Left lobe of liver (tissue), 2 donors: ENCODE measurements around the gene NTN4. TPM values are rescaled to one million over a fixed set of nuclear protein-coding genes. Genes with fewer than 3 reads are reported as not detected.
"Not testable (repeated sequence)": the region's sequence is repeated elsewhere in the genome, so short reads cannot be mapped to it uniquely, and the experiment has no call there.

Experiments used
- ATAC-seq: fragments of 200-7000 bp; cut with Tn5 transposase; one replicate; pipeline ENCODE4 v1.9.1; 2020; ENCODE audit warnings: mild to moderate bottlenecking, moderate library complexity
- DNase-seq: peaks from one replicate; pipeline ENCODE4 v3.0.0-alpha.2; 2020; ENCODE audit warnings: low spot score
- total RNA-seq: library from RNA; stranded (reverse); gene quantifications from one replicate; pipeline ENCODE4 v1.2.1, GENCODE V29; 2021
- donor health status: DM: no; HTN: no; CAD: no; lungs with moderate emphysema.
- donor health status: DM: no; HTN: yes; CAD: no.

Gene NTN4
- total RNA-seq, 1 donor from 2014 or later: 20.7 TPM

DNA sequence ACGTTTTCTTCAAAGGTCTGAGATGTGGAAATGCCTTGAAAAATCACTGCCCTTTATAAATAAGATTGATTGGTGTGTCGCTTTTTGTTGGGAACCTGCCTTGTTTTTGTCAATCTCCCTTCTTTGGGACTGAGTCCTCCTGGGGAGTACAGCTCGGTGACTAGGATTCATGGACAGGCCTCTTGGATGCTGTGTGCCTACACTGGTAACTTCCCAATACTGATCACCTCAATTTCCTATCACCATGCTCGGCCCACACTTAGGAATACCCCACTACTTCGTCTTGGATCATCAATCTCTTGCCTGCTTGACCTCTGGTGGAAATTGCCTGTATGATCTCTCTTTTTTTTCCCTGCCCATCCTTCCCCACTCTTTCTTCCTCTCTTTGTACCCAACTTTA is 34.2 kb downstream of the NTN4 start:
- DNase-seq (no peak), ATAC-seq (no peak)

- DNase-seq: no peak
- no peak for ATAC-seq
These were observed 35.2 kb downstream of the NTN4 start for GRCh38 chr12:95755261-95755865.

- not testable (repeated sequence) for DNase-seq, ATAC-seq
These were observed 44.5 kb downstream of the NTN4 start for GRCh38 chr12:95746062-95746461.

DNA sequence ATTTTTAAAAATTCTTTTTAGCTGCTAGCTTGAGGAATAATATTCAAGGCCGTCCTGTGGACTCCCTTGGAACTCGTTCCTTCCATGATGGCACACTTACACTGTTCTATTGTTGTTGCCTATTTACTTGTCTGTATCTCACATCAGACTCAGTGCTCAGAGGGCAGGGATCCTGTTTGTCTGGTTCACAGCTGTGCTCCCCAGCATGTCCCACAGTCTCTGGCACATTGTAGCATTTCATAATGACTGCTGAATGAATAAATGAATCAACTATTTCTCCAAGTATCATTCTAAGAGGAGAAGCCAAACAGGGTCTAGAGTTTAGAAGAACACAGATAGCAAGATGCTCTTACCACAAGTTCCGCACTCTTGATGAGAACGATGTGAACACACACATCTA is 48.0 kb downstream of the NTN4 start:
- DNase-seq: no peak
- no peak for ATAC-seq

DNA sequence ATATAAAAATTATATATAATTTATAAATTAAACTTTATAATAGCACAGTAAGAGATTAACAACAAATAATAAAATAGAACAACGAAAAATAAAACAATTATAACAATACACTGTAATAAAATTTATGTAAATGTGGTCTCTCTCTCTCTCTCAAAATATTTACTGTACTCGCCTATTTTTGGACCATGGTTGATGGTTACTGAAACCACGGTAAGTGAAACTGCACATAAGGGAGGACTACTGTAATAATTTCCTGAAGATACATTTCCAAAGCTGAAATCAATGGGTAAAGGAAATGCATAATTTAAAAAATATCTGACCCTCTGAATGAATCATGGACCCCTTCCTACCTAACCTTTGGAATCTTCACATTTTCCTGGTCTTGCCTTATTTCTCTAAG is 48.9 kb downstream of the NTN4 start:
- no peak for DNase-seq
- no peak for ATAC-seq

DNA sequence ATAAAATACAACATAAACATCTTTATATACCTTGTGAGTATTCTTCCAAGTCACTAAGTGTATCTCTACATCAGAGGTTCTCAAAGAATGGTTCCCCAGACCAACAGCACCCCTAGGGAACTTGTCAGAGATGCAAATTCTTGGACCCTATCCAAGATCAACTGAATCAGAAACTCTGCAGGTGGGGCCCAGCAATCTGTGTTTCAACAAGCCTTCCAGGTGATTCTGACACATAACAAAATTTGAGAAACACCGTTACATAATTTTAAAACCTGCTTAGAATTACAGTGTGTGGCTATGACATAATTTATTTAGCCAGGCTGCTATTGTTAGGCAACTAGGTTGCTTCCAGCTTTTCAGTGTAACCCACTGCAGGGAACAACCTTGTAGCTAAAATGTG is 49.8 kb downstream of the NTN4 start:
- no peak for ATAC-seq
- no peak for DNase-seq

- ATAC-seq (peak; percentile 63), DNase-seq (no peak)
These were observed 50.8 kb downstream of the NTN4 start for GRCh38 chr12:95739561-95740313.

DNA sequence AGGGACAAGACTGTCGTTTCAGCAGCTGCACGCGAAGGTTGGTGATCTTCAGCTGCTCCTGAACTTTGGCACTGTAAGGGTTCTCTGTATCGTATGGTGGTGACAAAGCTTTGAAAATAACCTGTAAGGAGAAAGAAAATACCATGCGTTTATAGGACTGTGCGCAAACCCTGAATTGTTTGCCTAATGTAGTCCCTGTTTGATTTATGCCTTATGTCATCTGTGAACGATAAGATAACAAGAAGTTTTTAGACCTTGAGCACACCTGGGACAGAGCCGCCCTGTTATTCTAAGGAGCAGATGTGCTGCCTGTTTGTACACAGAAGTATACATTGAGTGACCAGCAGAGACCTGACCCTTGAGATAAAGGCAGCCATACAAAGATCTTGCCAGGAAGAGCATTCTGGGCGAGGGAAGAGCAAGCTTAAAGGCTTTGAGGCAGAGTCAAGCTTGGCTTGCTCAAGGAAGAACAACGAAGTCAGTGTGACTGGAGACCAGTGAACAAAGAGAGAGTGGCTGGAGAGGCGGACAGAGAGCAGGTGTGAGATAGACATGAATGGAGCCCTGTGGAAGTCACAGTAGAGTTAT is 52.4 kb downstream of the NTN4 start:
- ATAC-seq (no peak), DNase-seq (no peak)

DNA sequence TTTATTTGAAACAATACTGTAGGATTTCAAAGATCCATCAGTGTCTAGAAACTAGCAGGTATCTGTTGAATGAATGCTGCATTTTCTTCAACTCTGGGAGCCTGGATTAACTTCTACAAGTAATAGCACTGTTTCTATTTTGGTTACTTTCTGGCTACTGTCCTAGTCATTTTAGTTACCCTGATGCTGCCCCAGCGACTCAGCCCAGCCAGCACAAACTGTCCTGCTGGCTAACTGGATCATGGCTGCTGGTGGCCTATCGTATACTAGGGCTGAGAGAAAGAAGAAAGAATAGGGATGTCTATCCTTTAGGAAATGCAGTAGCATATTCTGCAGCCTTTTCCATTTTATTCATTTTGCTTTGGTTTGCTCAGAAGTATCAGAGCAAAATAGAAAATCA is 53.9 kb downstream of the NTN4 start:
- ATAC-seq: no peak
- DNase-seq: no peak

- DNase-seq, ATAC-seq: not testable (repeated sequence)
These were observed 54.8 kb downstream of the NTN4 start for GRCh38 chr12:95735728-95736127.

GRCh38 chr12:95733141-95733825 is 57.3 kb downstream of the NTN4 start:
- ATAC-seq: no peak

DNA sequence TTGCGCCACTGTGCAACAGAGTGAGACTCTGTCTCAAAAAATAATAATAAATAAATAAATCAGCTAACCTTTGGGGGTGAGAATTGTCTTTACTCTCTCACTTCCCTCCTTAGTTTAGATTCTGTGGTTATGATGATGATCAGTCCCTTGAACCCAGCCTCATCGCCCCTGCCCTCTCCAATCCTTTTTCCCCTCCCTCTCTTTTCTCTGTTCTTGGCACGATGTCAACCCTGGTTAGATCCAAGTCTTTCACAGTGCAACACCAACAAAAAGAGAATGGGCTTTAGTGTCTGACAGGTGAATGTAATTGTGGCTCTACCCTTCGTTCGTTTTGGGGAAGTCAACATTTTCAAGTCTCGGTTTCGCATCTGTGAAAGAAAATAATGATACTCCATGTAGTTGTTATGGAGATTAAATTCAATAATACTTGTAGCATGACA is 59.0 kb downstream of the NTN4 start:
- DNase-seq (no peak), ATAC-seq (no peak)

More at GRCh38 chr12:95733141-95733825, 57.3 kb downstream of the NTN4 start:
- DNase-seq: no peak

DNA sequence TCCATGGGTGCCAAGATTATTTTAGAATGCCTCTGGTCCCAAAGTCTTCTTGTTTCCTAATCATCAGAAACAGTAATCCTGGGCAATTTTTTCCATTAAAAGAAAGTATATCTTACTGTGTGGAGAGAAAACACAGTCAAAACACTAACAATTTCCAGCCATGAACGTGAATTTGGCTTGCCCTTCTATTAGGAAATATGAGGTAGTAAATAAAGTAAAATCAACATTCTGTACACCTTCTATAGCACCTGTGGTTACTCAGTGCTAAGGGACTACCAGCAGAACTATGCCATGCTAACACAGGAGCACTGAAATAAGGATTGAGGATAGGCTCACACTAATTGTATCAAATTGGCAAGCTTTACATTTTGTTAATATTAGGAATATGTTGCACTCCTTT is 60.1 kb downstream of the NTN4 start:
- no peak for DNase-seq
- no peak for ATAC-seq

DNA sequence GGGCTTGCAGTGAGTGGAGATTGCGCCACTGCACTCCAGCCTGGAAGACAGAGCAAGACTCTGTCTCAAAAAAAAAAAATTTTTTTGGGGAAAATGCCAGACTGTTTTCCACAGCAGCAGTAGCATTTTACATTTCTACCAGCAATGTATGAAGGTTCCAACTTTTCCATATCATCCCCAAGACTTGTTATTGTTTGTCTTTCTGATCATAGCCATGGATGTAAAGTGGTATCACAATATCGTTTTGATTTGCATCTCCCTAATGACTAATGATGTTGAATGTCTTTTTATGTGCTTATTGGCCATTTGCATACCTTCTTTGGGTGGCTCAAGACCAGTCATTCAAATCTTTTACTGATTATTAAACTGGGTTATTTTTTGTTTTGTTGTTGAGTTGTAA is 63.7 kb downstream of the NTN4 start:
- DNase-seq: no peak
- ATAC-seq: no peak

GRCh38 chr12:95724767-95725166 is 65.8 kb downstream of the NTN4 start:
- DNase-seq: no peak
- ATAC-seq: no peak

DNA sequence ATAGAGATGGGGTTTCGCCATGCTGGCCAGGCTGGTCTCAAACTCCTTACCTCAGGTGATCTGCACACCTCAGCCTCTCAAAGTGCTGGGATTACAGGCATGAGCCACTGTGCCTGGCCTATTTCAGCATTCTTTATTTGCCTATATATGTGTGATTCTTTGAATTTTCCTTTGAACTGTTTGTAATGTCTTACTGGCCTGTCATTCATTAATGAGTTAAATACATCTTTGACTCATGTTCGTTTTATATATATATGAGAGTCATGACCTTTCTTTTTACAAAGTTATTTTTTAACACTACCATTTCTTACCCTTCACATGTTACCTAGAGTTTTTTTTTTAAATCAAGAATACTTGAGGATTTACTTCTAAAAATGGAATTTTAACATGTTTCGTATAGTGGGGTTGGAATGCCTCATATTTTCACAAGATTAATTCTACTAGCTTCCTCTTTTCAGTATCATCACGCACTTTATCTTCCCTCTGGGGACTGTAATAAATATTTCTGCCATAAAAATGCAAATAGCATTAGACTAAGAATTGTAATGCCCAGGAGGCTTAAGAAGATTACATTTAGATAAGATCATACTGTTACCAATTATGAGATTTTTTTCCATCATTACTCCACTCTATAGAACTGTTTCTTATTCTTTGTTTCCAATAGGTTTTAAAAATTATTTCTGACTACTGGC is 66.7 kb downstream of the NTN4 start:
- ATAC-seq: no peak

GRCh38 chr12:95721320-95721719 is 69.2 kb downstream of the NTN4 start:
- no peak for DNase-seq
- ATAC-seq: peak; percentile 38

More for the DNA sequence above, 66.7 kb downstream of the NTN4 start:
- no peak for DNase-seq

GRCh38 chr12:95720146-95720545 is 70.4 kb downstream of the NTN4 start:
- ATAC-seq: no peak
- no peak for DNase-seq

DNA sequence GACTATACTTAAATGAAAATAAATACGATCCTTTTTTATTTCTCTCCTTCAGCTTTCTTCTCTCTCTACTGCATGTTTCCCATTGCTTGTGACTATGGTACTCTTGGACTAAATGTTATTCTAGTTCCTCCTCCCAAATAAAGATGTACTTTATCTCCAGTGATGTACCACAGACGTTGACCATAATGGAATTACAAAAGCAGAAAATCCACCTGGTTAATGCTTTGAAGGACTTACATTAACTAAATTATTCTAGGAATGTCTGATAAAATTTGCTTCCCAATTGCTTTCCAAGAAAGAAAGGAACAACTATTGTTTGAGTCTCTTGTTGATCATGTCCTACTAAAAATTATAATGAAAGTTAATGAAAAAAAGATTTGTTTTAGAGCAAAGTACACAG is 71.8 kb downstream of the NTN4 start:
- no peak for ATAC-seq
- DNase-seq: no peak

DNA sequence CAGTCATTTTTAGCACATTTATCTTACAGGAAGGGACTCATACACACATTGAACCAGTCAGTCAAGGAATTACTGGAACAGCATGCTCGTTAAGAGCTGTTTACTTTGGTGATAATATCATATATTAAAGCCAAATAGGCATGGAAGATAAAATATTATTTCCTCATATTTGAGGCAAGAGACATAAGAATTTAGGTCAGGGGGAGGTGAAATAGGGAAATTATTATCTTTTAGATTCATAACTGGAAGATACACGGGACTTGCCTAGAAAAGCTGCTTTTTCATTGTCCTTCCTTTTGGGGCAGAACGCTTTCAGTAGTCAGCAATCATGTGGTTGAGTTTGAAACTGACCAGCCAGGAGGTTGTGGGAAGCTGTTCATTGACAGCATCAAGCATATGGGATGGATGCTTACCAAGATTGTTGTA is 72.5 kb downstream of the NTN4 start:
- DNase-seq: no peak

DNA sequence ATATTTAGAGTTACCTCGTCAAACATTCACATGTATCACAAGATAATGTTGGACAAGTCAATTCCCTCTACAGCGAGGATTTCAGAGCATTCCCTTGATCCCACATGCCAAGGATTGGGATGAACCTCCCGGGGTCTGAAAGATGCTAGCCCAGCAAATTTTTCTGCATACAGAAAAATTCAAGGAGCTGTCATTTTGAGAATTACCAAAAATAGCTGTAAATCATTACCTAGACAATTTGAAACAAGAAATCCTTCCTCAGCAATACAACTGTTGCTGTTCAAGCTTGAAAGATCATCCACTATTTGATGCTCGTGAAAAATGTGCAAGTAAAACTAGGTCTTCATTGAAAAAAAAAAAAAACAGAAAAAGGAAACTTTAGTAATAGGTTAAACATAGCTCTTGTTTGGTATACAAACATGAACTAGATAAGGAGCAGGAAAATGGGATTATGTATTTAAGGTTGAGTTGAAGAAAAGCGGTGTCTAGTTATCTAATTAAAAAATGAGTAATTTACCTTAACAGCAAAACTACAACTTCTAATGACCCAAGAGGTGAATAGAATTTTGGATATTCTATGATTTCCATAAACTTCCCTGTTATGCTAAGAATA is 73.1 kb downstream of the NTN4 start:
- DNase-seq: no peak
- no peak for ATAC-seq

More for the DNA sequence above, 72.5 kb downstream of the NTN4 start:
- ATAC-seq: no peak
